HG03039 (cell line): Measurements from ENCODE around the gene SMTN.
"Not testable (repeated sequence)": the region's sequence is repeated elsewhere in the genome, so short reads cannot be mapped to it uniquely, and the experiment has no call there.

ENCODE experiments used
- ATAC-seq: cut with Tn5 transposase; IDR thresholded peaks from one replicate; pipeline ENCODE4 v1.9.1; 2021; ENCODE audit warnings: mild to moderate bottlenecking, moderate library complexity; ENCODE audit not compliant: unreplicated experiment

SMTN gene

GRCh38 chr22:31103111-31103510 lies 22.0 kb downstream of the SMTN start:
- ATAC-seq: no peak

DNA sequence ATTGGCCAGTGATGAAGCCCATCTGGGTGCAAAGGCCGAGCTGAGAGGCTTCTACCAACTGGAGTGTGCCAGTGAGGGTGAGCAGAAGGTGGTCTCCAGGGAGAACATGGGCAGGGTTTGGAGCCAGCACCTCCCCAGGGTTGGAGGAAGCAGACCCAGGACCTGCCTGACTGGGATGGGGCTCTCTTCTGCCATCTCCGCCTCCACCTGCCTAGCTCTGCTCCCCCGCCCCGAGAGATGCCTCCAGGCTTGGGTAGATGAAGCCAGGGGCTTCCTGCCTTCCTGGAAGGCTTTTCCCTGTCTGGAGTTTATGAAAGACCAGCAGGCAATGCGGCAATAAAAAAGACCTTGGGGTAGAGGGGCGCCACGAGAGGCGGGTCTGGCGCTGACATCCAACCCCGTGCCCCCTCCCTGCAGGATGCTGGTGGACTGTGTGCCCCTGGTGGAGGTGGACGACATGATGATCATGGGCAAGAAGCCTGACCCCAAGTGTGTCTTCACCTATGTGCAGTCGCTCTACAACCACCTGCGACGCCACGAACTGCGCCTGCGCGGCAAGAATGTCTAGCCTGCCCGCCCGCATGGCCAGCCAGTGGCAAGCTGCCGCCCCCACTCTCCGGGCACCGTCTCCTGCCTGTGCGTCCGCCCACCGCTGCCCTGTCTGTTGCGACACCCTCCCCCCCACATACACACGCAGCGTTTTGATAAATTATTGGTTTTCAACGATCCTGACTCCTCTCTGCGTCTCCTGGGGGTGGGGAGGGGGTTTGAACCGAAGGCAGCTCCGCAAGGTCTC lies 23.0 kb downstream of the SMTN start:
- no peak for ATAC-seq

DNA sequence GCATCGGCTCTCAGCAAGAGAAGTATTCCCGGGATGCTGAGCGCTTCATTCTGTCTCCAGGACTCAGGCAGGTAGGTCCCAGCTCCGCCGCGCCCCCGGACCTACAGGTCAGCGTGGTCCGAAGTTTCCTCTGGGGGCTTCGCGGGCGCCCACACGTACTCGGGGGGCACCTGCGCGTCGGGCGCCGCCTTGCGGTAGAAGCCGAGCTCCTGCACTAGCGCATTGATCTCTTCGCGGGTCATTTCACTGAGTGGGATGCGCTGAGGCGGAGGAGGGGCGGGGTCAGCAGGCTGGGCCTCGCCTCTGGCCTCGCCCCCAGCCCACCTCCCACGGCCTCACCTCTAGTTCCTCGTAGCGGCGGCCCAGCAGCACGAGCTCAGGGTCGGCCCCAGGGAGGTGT lies 23.8 kb downstream of the SMTN start:
- no peak for ATAC-seq

DNA sequence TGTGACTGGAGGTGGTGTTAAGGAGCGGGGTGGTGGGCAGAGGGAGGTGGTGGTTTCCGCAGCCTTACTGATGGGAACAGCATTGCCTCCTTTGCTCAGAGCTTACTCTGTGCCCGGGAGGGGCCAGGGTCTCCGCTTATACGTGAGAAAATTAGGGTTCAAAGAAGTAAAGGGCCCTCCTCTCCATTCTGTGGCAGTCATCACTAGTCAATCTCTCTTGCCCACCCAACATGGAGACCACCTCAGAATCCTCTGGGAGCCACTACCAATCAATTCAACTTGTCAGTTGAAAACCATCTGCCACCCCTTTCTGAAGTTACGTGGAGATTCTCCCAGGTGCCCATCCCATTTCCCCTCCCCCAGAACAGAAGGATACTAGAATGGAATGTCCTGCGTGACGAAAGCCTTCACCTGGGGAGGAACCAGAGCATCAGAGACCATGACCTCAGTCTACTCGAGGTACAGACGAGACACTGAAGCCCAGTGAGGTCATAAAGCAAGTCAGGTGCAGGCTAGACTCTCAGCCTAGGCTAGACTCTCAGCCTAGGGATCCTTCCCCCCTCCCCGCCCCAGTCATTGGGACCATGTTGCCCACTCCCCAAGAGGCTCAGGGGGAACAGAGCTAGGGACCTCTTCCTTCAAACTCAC lies 24.3 kb downstream of the SMTN start:
- no peak for ATAC-seq

GRCh38 chr22:31106001-31106571 lies 25.0 kb downstream of the SMTN start:
- no peak for ATAC-seq

- ATAC-seq: no peak
These were observed 25.6 kb downstream of the SMTN start for GRCh38 chr22:31106731-31107177.

DNA sequence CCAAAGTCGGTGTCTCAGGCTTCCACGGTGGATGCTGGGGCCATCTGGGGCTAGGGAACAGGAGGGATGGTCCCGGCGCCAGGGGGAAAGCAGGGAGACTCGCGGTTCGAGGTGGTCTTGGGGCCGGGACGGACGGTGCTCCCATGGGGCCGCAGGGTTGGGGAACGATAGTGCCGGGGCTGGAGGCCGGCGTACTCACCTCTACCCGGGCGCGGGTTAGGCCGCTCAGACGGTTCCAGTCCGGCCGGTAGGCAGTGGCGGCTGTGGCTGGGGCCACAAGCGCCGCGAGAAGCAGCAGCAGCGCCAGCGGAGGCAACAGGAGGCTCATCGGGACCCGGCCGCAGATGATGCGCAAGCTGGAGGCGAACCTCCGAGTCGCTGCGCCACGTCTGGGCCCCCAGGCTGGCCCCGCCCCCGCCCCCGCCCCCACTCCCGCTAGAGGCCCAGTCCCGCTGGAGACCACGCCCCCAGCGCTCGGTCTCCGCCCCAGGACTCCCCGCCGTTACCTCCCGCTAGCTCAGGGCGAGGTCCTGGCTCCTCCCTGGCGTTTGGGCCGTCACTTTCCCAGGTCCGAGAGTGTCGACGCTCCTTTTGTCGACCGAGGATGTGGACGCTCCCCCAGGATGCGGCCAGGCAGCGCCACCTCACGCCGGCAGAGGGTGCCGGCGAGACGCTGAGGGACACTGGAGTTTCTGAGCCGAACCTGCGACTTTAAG lies 26.2 kb downstream of the SMTN start, which contains the start of gene SELENOM:
Gene SELENOM, minus strand, starts transcription at position 391 of the 716 bp plus-strand sequence. Its CDS starts 63 bp downstream, at position 328.
- ATAC-seq: peak; percentile 81

DNA sequence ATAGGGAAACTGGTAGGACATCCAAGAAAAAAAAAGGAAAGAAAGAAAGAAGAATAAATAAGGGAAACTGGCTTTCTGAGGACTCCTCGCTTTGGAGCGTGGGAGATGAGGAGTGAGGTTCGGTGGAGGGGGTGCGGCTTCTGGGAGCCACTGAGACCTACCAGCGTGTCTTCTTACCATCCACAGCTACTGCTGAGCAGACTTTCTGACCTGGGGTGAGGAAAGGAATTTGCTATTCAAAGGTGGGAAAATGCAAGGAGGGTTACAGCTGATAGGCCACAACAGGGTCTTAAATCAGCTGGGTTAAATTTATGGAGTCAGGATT lies 26.7 kb downstream of the SMTN start:
- no peak for ATAC-seq

DNA sequence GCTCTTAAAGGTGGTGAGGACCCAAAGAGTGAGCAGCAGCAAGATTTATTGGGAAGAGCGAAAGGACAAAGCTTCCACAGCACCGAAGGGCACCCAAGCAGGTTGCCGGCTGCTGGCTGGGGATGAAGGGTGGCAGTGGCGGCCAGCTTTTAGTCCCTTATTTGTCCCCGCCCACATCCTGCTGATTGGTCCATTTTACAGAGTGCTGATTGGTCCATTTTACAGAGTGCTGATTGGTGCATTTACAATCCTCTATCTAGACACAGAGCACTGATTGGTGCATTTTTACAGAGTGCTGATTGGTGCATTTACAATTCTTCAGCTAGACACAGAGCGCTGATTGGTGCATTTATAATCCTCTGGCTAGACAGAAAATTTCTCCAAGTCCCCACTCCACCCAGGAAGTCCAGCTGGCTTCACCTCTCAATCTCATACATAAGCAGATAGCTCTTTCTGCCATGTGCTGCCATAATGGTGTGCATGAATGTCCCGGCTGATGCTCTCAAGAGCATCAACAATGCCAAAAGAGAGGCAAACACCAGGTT lies 31.5 kb downstream of the SMTN start:
- ATAC-seq: not testable (repeated sequence)

GRCh38 chr22:31118046-31118820 lies 37.1 kb downstream of the SMTN start:
- no peak for ATAC-seq

- ATAC-seq: no peak
These were observed 38.1 kb downstream of the SMTN start for GRCh38 chr22:31119026-31119717.

- no peak for ATAC-seq
These were observed 39.1 kb downstream of the SMTN start for GRCh38 chr22:31120230-31120629.

DNA sequence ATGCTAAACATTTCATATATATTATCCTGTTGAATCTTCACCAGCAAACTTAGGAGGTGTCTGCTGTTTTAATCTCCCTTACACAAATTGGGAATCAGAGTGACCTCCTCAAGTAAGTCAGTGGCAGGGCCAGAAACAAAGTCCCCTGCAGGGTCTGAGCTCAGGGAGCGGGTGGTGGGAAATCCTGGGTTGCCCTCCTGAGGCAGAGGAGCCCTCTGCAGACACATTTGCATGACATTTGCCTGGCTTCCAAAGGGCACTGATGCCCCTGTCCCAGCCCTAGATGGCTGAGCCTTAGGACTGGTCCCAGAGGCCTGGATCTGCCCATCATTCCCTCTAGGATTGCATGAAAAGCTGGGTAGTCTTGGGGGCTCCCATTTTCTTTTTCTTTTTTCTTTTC lies 39.5 kb downstream of the SMTN start:
- ATAC-seq: no peak

- ATAC-seq: no peak
These were observed 40.3 kb downstream of the SMTN start for GRCh38 chr22:31121403-31121802.

GRCh38 chr22:31122196-31122531 lies 41.0 kb downstream of the SMTN start:
- no peak for ATAC-seq

GRCh38 chr22:31122532-31123291 lies 41.6 kb downstream of the SMTN start, which contains the start of gene INPP5J:
Gene INPP5J, plus strand, starts transcription at chr22:31122966. Its CDS starts 49 bp downstream, at chr22:31123015.
- no peak for ATAC-seq

- ATAC-seq: no peak
These were observed 42.1 kb downstream of the SMTN start for GRCh38 chr22:31123292-31123602.

DNA sequence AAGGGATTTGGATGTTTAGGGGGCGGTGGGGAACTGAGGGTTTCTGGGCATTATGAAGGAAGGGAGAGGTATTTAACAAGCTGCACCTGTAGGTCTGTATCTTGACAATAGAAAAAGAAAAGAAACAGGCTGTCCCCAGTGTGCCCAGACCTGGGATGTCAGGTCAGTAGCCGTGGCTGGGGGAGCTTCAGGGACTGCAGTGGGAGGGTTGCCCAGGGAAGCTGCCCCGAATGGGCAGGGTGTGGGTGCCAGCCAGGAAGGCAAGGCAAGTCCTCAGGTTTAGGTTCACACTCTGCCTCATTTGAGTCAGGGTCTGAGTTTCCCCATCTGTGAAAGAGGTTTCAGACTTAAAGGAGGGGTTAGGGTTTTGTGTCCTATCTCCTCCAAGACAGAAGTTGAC lies 43.2 kb downstream of the SMTN start:
- ATAC-seq: no peak

DNA sequence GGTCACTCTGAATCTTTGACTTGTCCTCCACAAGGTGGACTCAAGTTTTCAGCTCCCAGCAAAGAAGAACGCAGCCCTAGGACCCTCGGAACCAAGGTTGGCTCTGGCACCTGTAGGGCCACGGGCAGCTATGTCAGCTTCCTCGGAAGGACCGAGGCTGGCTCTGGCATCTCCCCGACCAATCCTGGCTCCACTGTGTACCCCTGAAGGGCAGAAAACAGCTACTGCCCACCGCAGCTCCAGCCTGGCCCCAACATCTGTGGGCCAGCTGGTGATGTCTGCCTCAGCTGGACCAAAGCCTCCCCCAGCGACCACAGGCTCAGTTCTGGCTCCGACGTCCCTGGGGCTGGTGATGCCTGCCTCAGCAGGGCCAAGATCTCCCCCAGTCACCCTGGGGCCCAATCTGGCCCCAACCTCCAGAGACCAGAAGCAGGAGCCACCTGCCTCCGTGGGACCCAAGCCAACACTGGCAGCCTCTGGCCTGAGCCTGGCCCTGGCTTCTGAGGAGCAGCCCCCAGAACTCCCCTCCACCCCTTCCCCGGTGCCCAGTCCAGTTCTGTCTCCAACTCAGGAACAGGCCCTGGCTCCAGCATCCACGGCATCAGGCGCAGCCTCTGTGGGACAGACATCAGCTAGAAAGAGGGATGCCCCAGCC lies 43.8 kb downstream of the SMTN start:
- ATAC-seq: no peak
